Fibroblast of skin of back (primary cell): ENCODE measurements around the gene SLC41A2. TPM values are rescaled to one million over a fixed set of nuclear protein-coding genes. Genes with fewer than 3 reads are reported as not detected.
"Not testable (repeated sequence)": the region's sequence is repeated elsewhere in the genome, so short reads cannot be mapped to it uniquely, and the experiment has no call there.

Experiments used
- DNase-seq: peaks from one replicate; pipeline ENCODE4 v3.0.0-alpha.2; 2013
- polyA plus RNA-seq, 2 experiments: library from polyadenylated mRNA; unstranded; fragments of 120-200 nt; gene quantifications; one replicate each; pipeline ENCODE4 v1.2.1, GENCODE V29; 2013; ENCODE audit not compliant: insufficient read length in 2 of 2

Gene SLC41A2
- polyA plus RNA-seq (2013, experiment 1 of 2; ENCODE audit: insufficient read length) = 4.7 TPM
- polyA plus RNA-seq (2013, experiment 2 of 2; ENCODE audit: insufficient read length) = 7.2 TPM

- peak; percentile 87 for DNase-seq
Measured at GRCh38 chr12:104958001-104958804, at the start of gene SLC41A2. Gene SLC41A2 (minus strand): TSS chr12:104958290. CDS start chr12:104928527, 29,763 bp downstream.

- no peak for DNase-seq
Measured at GRCh38 chr12:105001476-105001875, 43.4 kb upstream of the SLC41A2 start.

GRCh38 chr12:104999347-104999685 is 41.2 kb upstream of the SLC41A2 start:
- DNase-seq = no peak

GRCh38 chr12:104998423-104999346 is 40.6 kb upstream of the SLC41A2 start:
- DNase-seq = no peak

- DNase-seq = no peak
Measured at GRCh38 chr12:104997541-104997940, 39.5 kb upstream of the SLC41A2 start.

- DNase-seq = no peak
Measured at GRCh38 chr12:104994336-104994735, 36.2 kb upstream of the SLC41A2 start.

GRCh38 chr12:104991565-104992128 is 33.6 kb upstream of the SLC41A2 start:
- DNase-seq = no peak

- DNase-seq = no peak
Measured at GRCh38 chr12:104990950-104991349, 32.9 kb upstream of the SLC41A2 start.

- DNase-seq = peak; percentile 90
Measured at GRCh38 chr12:104986022-104986941, 28.2 kb upstream of the SLC41A2 start, which contains the start of gene NOPCHAP1. Gene NOPCHAP1 (plus strand): TSS chr12:104986316. CDS start chr12:104986353, 37 bp downstream.

GRCh38 chr12:104985206-104985605 is 27.1 kb upstream of the SLC41A2 start:
- DNase-seq = no peak

GRCh38 chr12:104977688-104978087 is 19.6 kb upstream of the SLC41A2 start:
- DNase-seq = not testable (repeated sequence)

GRCh38 chr12:104976703-104977102 is 18.6 kb upstream of the SLC41A2 start:
- no peak for DNase-seq

GRCh38 chr12:104975587-104976343 is 17.7 kb upstream of the SLC41A2 start:
- DNase-seq = peak; percentile 81

- DNase-seq = peak; percentile 86
Measured at GRCh38 chr12:104974626-104975290, 16.7 kb upstream of the SLC41A2 start.

GRCh38 chr12:104973250-104973649 is 15.2 kb upstream of the SLC41A2 start:
- DNase-seq = no peak

GRCh38 chr12:104971306-104971705 is 13.2 kb upstream of the SLC41A2 start:
- no peak for DNase-seq

GRCh38 chr12:104969343-104969742 is 11.3 kb upstream of the SLC41A2 start:
- DNase-seq = no peak

GRCh38 chr12:104966677-104967076 is 8.6 kb upstream of the SLC41A2 start:
- DNase-seq = no peak

GRCh38 chr12:104964856-104965205 is 6.7 kb upstream of the SLC41A2 start:
- no peak for DNase-seq

- no peak for DNase-seq
Measured at GRCh38 chr12:104964167-104964855, 6.2 kb upstream of the SLC41A2 start.
